Endothelial cell of umbilical vein (primary cell): ENCODE data around the gene PRUNE1. TPM values are rescaled to one million over a fixed set of nuclear protein-coding genes. Genes with fewer than 3 reads are reported as not detected.
A peak's percentile ranks its signal among the peaks of the same experiment; 100 is the strongest.

ENCODE experiments used
- BruUV-seq: library from RNA; stranded (reverse); fragments of 400-500 nt; replicated peaks from 2 replicates; lab custom pipeline; 2021; lab: Mats Ljungman, UMichigan
- CTCF ChIA-PET: fragments of 300-600, 350-600 bp; sonication (Branson Sonifier 250); formaldehyde crosslinking; loops from one replicate; lab custom pipeline; 2021; ENCODE audit warnings: antibody characterized with exemption, inconsistent platforms; lab: Charles Lee
- POLR2A ChIA-PET: fragments of 300-600, 350-600 bp; sonication (Branson Sonifier 250); formaldehyde crosslinking; loops from one replicate; lab custom pipeline; 2021; ENCODE audit warnings: antibody characterized with exemption, inconsistent platforms; lab: Charles Lee
- DNase-seq: peaks from one replicate; pipeline ENCODE4 v3.0.0-alpha.2; 2011; ENCODE audit warnings: low read depth, low spot score
- FAIRE-seq: peaks from 2 replicates; lab custom pipeline; 2011; peaks lifted over from hg19 to GRCh38; lab: Jason Lieb, UNC
- H2AFZ ChIP-seq: 2 replicates; pipeline ENCODE4 v1.6.0; 2012; ENCODE audit warnings: low read depth, low read length, control low read depth, inconsistent platforms
- H3K27ac ChIP-seq: 2 replicates; pipeline ENCODE4 v1.5.1; 2011; ENCODE audit warnings: low read depth, mild to moderate bottlenecking, control low read depth, low read length, moderate library complexity; ENCODE audit not compliant: insufficient read depth
- H3K27me3 ChIP-seq, 2 experiments: 2 replicates each; pipeline versions ENCODE4 v1.6.0 to v1.6.1; 2011; ENCODE audit warnings: low read length in 2 of 2, mixed read lengths in 1 of 2; ENCODE audit not compliant: control insufficient read depth in 2 of 2, insufficient read depth in 2 of 2
- H3K36me3 ChIP-seq, 2 experiments: 2 replicates in 1 of 2; 3 replicates in 1 of 2; pipeline ENCODE4 v1.5.1; 2011; ENCODE audit warnings: low read length in 2 of 2, mild to moderate bottlenecking in 1 of 2, moderate library complexity in 1 of 2; ENCODE audit not compliant: control insufficient read depth in 2 of 2, insufficient read depth in 2 of 2; ENCODE audit errors: extremely low read depth in 1 of 2
- H3K4me1 ChIP-seq: 3 replicates; pipeline ENCODE4 v1.5.1; 2011; ENCODE audit warnings: mild to moderate bottlenecking, low read length; ENCODE audit not compliant: control insufficient read depth, insufficient read depth; ENCODE audit errors: extremely low read depth
- H3K4me2 ChIP-seq: 2 replicates; pipeline ENCODE4 v1.6.1; 2011; ENCODE audit warnings: low read length, control low read depth, mixed read lengths; ENCODE audit not compliant: insufficient read depth
- H3K4me3 ChIP-seq, 3 experiments: fragments of 200-600 bp in 1 of 3; sonication (generic), shearing (Covaris generic) in 1 of 3; replicated peaks in 1 of 3; 2 replicates each; pipeline ENCODE4 v1.5.1; 2011 to 2016; ENCODE audit warnings: control low read depth in 3 of 3, low read length in 3 of 3, mild to moderate bottlenecking in 2 of 3, inconsistent platforms in 1 of 3, low read depth in 1 of 3, moderate library complexity in 1 of 3; ENCODE audit not compliant: insufficient read depth in 1 of 3
- H3K79me2 ChIP-seq: 2 replicates; pipeline ENCODE4 v1.6.0; 2012; ENCODE audit warnings: low read length, inconsistent platforms; ENCODE audit not compliant: control insufficient read depth, insufficient read depth
- H3K9ac ChIP-seq: replicated peaks from 2 replicates; pipeline ENCODE3; 2011; ENCODE audit warnings: low read length, control low read depth; ENCODE audit not compliant: insufficient read depth; ENCODE audit errors: extremely low read depth
- H3K9me1 ChIP-seq: replicated peaks from 3 replicates; pipeline ENCODE4 v1.6.0; 2011; ENCODE audit warnings: mild to moderate bottlenecking, low read length; ENCODE audit not compliant: control insufficient read depth, insufficient read depth; ENCODE audit errors: extremely low read depth
- H3K9me3 ChIP-seq: replicated peaks from 2 replicates; pipeline ENCODE4 v1.5.1; 2012; ENCODE audit warnings: low read length, inconsistent platforms; ENCODE audit not compliant: control insufficient read depth, insufficient read depth
- H4K20me1 ChIP-seq: replicated peaks from 2 replicates; pipeline ENCODE3; 2011; ENCODE audit warnings: mild to moderate bottlenecking, low read length; ENCODE audit not compliant: control insufficient read depth, insufficient read depth; ENCODE audit errors: extremely low read depth
- EZH2 ChIP-seq: IDR thresholded peaks from 2 replicates; pipeline ENCODE4 v1.6.1; 2012; ENCODE audit warnings: borderline replicate concordance, low read depth, mild to moderate bottlenecking, moderate library complexity, low read length, inconsistent platforms; ENCODE audit not compliant: severe bottlenecking
- FOS ChIP-seq: IDR thresholded peaks from 2 replicates; pipeline ENCODE4 v1.6.1; 2011; ENCODE audit warnings: mild to moderate bottlenecking, low read length, moderate library complexity, borderline replicate concordance; ENCODE audit not compliant: insufficient read depth
- GATA2 ChIP-seq: IDR thresholded peaks from 2 replicates; pipeline ENCODE4 v1.7.0; 2011; ENCODE audit warnings: low read depth, mild to moderate bottlenecking, moderate library complexity, mixed read lengths, low read length; ENCODE audit not compliant: insufficient read length, insufficient read depth
- JUN ChIP-seq: IDR thresholded peaks from 2 replicates; pipeline ENCODE4 v1.6.1; 2011; ENCODE audit warnings: borderline replicate concordance, low read depth; ENCODE audit not compliant: insufficient read length, insufficient read depth
- POLR2A ChIP-seq: IDR thresholded peaks from 2 replicates; pipeline ENCODE4 v1.6.1; 2012; ENCODE audit warnings: low read depth, mild to moderate bottlenecking, control low read depth, low read length
- POLR2AphosphoS5 ChIP-seq: IDR thresholded peaks from 2 replicates; pipeline ENCODE4 v1.6.1; 2012; ENCODE audit warnings: low read depth, mild to moderate bottlenecking, control low read depth, low read length, moderate library complexity; ENCODE audit not compliant: insufficient read depth
- dilution Hi-C: fragments of 300-500 bp; cut with MboI; formaldehyde crosslinking; loops from one replicate; pipeline ENCODE4 v1.15.0; 2019; ENCODE audit warnings: low sequenced_read_pairs; ENCODE audit not compliant: extremely low pct_ligation_motif_present
- intact Hi-C: fragments of 100-400 bp; cut with micrococcal nuclease; formaldehyde crosslinking; loops from one replicate; pipeline ENCODE4 v1.10.0; 2022
- polyA plus RNA-seq, 4 experiments: library from polyadenylated mRNA; depleted of rRNA in 3 of 4; stranded (reverse) in 3 of 4; unstranded in 1 of 4; fragments of >200 nt; gene quantifications; 2 replicates each; pipeline versions ENCODE4 v1.2.1 to v1.2.3, GENCODE V29; 2011 to 2012; ENCODE audit warnings: missing spikeins in 1 of 4
- total RNA-seq: library from RNA; stranded (reverse); gene quantifications from 2 replicates; pipeline ENCODE4 v1.2.3, GENCODE V29; 2021

PRUNE1 gene
- total and polyA plus RNA-seq, 2 donors (not counting 3 experiments of a cell fraction or from before 2014, with no cell fraction given) = 8.6 to 17.5 TPM

GRCh38 chr1:151048645-151049032, 40.4 kb downstream of the PRUNE1 start:
- Histone ChIP-seq H3K9me3 (no peaks in the 10 kb centered on the region), H2AFZ (no peak overlapping the region), H3K4me2 (peak overlapping the region; percentile 74), H3K4me3 (peak overlapping the region in 2 of 3 experiments; percentile 73 to 76), H3K9me1 (no peaks in the 10 kb centered on the region), H3K4me1 (peaks cover 8% of the 10 kb centered on the region), H3K36me3 (peaks cover 10 to 16% of the 10 kb centered on the region in 2 experiments), H3K9ac (no peak overlapping the region), H3K79me2 (no peaks in the 10 kb centered on the region), H3K27ac (no peak overlapping the region), H3K27me3 (no peaks in the 10 kb centered on the region), H4K20me1 (no peaks in the 10 kb centered on the region)
- dilution Hi-C loops = no loop called here
- intact Hi-C loops = loop anchor here (1.0 kb wide), 4 partner anchors 11 to 69 kb away; partner anchors contain the start of genes CDC42SE1 and PRUNE1
- CTCF ChIA-PET = interaction anchor here (0.7 to 3.0 kb wide), 16 partner anchors 9 to 53 kb away, joined by 3 to 29 read pairs (median 5); partner anchors contain the start of genes BNIPL, CDC42SE1, GABPB2 and MINDY1
- BruUV-seq = no TSS peak
- FAIRE-seq (no peak), DNase-seq (no peak)
- POLR2A ChIA-PET = no interaction called here
- TF ChIP-seq JUN (no peak), POLR2AphosphoS5 (no peak), EZH2 (no peak), POLR2A (peak; percentile 3)

DNA sequence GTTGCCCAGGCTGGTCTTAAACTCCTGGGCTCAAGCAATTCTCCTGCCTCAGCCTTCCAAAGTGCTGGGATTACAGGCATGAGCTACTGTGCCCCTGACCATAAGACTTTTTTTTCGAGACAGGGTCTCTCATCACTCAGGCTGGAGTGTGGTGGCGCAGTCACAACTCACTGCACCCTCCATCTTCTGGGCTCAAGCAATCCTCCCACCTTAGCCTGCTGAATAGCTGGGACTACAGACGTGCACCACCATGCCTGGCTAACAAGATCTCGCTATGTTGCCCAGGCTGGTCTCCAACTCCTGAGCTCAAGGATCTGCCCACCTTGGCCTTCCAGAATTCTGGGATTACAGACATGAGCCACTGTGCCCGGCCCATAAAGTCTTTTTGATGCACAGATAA, 41.2 kb downstream of the PRUNE1 start:
- peaks cover 8% of the 10 kb centered on the region for H3K4me1 ChIP-seq
- H4K20me1 ChIP-seq = no peaks in the 10 kb centered on the region
- BruUV-seq = no TSS peak
- intact Hi-C loops = no loop called here
- H3K4me2 ChIP-seq = no peak overlapping the region
- no peaks in the 10 kb centered on the region for H3K9me1 ChIP-seq
- peak; percentile 15 for FAIRE-seq
- no peaks in the 10 kb centered on the region for H3K27me3 ChIP-seq
- H3K9me3 ChIP-seq = no peaks in the 10 kb centered on the region
- no peak overlapping the region for H3K4me3 ChIP-seq
- H3K27ac ChIP-seq = no peak overlapping the region
- H2AFZ ChIP-seq = no peak overlapping the region
- no peaks in the 10 kb centered on the region for H3K79me2 ChIP-seq
- CTCF ChIA-PET = interaction anchor here (0.7 to 1.3 kb wide), 3 partner anchors 11 to 25 kb away, joined by 3 to 6 read pairs (median 3); partner anchors contain the start of gene MLLT11
- no peak overlapping the region for H3K9ac ChIP-seq
- POLR2A ChIA-PET = no interaction called here
- no peak for TF ChIP-seq FOS
- no peak for TF ChIP-seq GATA2
- dilution Hi-C loops = no loop called here
- peaks cover 14 to 20% of the 10 kb centered on the region in 2 experiments for H3K36me3 ChIP-seq
- no peak for DNase-seq
